DND-41 (cell line): Measurements from ENCODE around the gene NDUFB2.

Experiments
- ATAC-seq: fragments of 200-7000 bp; cut with Tn5 transposase; 3 replicates; pipeline ENCODE4 v1.9.1; 2021; ENCODE audit warnings: low read depth; ENCODE audit not compliant: insufficient read depth
- DNase-seq: peaks from one replicate; pipeline ENCODE4 v3.0.0-alpha.2; 2020
- H2AFZ ChIP-seq: 2 replicates; pipeline ENCODE4 v1.6.0; 2012; ENCODE audit warnings: low read depth, low read length
- H3K27ac ChIP-seq: 2 replicates; pipeline ENCODE4 v1.5.1; 2012; ENCODE audit warnings: low read length, inconsistent platforms
- H3K27me3 ChIP-seq: fragments of 200-600 bp; sonication (generic); 2 replicates; pipeline ENCODE4 v1.6.0; 2012; ENCODE audit warnings: low read length, mild to moderate bottlenecking, inconsistent platforms; ENCODE audit not compliant: insufficient read depth, poor library complexity
- H3K36me3 ChIP-seq: 2 replicates; pipeline ENCODE4 v1.5.1; 2012; ENCODE audit warnings: low read length, inconsistent platforms; ENCODE audit not compliant: insufficient read depth
- H3K4me1 ChIP-seq: 2 replicates; pipeline ENCODE4 v1.5.1; 2012; ENCODE audit warnings: mild to moderate bottlenecking, low read length; ENCODE audit not compliant: insufficient read depth
- H3K4me2 ChIP-seq: 2 replicates; pipeline ENCODE4 v1.6.0; 2012; ENCODE audit warnings: mild to moderate bottlenecking, moderate library complexity, low read length, inconsistent platforms; ENCODE audit not compliant: insufficient read depth
- H3K4me3 ChIP-seq, 2 experiments: fragments of 200-600 bp in 1 of 2; shearing (Covaris generic) in 1 of 2; 2 replicates each; pipeline ENCODE4 v1.5.1; 2012 to 2016; ENCODE audit warnings: inconsistent platforms in 2 of 2, low read length in 2 of 2, mild to moderate bottlenecking in 2 of 2, low read depth in 1 of 2, moderate library complexity in 1 of 2
- H3K79me2 ChIP-seq: 2 replicates; pipeline ENCODE4 v1.6.0; 2012; ENCODE audit warnings: low read length, inconsistent platforms; ENCODE audit not compliant: insufficient read depth
- H3K9ac ChIP-seq: 2 replicates; pipeline ENCODE4 v1.6.0; 2012; ENCODE audit warnings: low read depth, mild to moderate bottlenecking, inconsistent platforms, low read length, moderate library complexity
- H3K9me3 ChIP-seq: 2 replicates; pipeline ENCODE4 v1.5.1; 2012; ENCODE audit warnings: low read length, moderate library complexity, mild to moderate bottlenecking, inconsistent platforms; ENCODE audit not compliant: insufficient read depth, severe bottlenecking
- H4K20me1 ChIP-seq: 2 replicates; pipeline ENCODE4 v1.6.0; 2012; ENCODE audit warnings: low read length; ENCODE audit not compliant: insufficient read depth
- EZH2 ChIP-seq: IDR thresholded peaks from 3 replicates; pipeline ENCODE4 v1.6.1; 2012; ENCODE audit warnings: borderline replicate concordance, low read depth, mild to moderate bottlenecking, moderate library complexity, low read length, inconsistent platforms; ENCODE audit not compliant: severe bottlenecking
- TF ChIP-seq, protein P1 (sequence below): IDR thresholded peaks from 2 replicates; pipeline ENCODE4 v1.5.1; 2012; ENCODE audit warnings: borderline replicate concordance, low read length, moderate library complexity, mild to moderate bottlenecking; ENCODE audit not compliant: poor library complexity, severe bottlenecking; ENCODE audit errors: extremely low read depth

NDUFB2 gene

DNA sequence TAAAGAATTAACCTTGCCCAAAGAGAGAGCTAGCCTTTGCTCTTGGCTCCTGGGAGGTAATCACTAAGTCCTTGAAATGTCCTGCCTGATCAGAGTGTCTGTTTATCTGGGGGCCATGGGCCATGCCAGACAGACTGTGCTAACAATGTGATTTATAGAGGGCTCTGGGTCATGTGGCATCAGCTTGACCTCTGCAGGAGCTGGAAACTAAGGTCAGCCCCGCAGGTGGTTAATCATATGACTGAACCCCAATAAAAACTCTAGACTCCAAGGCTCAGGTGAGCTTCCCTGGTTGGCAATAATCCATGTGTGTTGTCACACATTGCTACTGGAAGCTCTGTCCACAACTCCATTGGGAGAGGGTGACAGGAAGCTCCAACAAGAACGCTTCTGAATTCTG is 47.5 kb downstream of the NDUFB2 start:
- H3K36me3 ChIP-seq, result peaks cover 20% of the 10 kb centered on the region
- H3K4me3 ChIP-seq, result no peak overlapping the region
- H3K79me2 ChIP-seq, result no peaks in the 10 kb centered on the region
- no peak overlapping the region for H3K9ac ChIP-seq
- TF ChIP-seq, protein P1, sequence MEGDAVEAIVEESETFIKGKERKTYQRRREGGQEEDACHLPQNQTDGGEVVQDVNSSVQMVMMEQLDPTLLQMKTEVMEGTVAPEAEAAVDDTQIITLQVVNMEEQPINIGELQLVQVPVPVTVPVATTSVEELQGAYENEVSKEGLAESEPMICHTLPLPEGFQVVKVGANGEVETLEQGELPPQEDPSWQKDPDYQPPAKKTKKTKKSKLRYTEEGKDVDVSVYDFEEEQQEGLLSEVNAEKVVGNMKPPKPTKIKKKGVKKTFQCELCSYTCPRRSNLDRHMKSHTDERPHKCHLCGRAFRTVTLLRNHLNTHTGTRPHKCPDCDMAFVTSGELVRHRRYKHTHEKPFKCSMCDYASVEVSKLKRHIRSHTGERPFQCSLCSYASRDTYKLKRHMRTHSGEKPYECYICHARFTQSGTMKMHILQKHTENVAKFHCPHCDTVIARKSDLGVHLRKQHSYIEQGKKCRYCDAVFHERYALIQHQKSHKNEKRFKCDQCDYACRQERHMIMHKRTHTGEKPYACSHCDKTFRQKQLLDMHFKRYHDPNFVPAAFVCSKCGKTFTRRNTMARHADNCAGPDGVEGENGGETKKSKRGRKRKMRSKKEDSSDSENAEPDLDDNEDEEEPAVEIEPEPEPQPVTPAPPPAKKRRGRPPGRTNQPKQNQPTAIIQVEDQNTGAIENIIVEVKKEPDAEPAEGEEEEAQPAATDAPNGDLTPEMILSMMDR, result no peak
- no peak for TF ChIP-seq EZH2
- DNase-seq (no peak), ATAC-seq (no peak)
- no peaks in the 10 kb centered on the region for H3K4me1 ChIP-seq
- no peaks in the 10 kb centered on the region for H3K27me3 ChIP-seq
- no peak overlapping the region for H2AFZ ChIP-seq
- H3K4me2 ChIP-seq, result no peak overlapping the region
- H4K20me1 ChIP-seq, result no peaks in the 10 kb centered on the region
- H3K9me3 ChIP-seq, result no peaks in the 10 kb centered on the region
- H3K27ac ChIP-seq, result no peak overlapping the region

DNA sequence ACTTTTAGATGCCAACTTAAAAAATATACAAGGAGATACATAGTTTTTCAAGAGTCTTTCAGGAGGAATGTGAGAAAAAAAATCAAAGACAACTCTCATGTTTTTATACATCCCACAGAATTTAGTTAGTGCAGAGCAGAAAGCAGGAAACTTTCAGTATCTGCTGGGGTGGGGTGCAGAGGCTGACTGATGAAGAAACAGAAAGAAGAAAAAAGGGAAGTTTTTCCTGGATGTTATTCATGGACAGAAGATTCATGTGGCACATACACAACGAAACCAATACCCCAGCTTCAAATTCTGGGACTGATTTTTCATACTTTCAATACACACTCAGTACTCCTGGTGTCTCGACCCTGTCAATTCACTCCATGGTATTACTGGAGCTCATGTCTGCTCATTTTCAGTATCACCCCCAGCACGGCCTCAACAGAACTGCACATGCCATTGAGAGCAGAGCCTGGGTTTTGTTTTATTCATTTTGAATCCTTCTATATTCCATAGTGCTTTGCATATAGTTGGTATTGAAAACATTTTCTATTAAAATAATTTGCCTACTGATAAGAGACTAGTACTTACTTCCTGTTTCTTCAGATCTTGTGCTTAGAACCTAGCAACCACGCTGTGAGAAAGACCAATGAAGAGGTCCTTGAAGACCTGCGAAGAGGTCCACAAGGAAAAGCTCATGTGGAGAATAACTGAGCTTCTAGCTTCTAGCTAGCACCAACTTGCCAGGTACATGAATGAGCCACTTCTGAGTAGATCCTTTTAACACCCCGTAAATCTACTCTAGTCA is 49.0 kb downstream of the NDUFB2 start:
- Histone ChIP-seq H2AFZ (no peak overlapping the region), H3K4me2 (no peak overlapping the region), H3K4me1 (no peaks in the 10 kb centered on the region), H3K36me3 (peaks cover 11% of the 10 kb centered on the region), H3K27me3 (no peaks in the 10 kb centered on the region), H4K20me1 (no peaks in the 10 kb centered on the region), H3K9me3 (no peaks in the 10 kb centered on the region), H3K9ac (no peak overlapping the region), H3K79me2 (no peaks in the 10 kb centered on the region), H3K4me3 (no peak overlapping the region), H3K27ac (no peak overlapping the region)
- ATAC-seq (no peak), DNase-seq (no peak)
- TF ChIP-seq EZH2, result no peak
- TF ChIP-seq, protein P1, result no peak

DNA sequence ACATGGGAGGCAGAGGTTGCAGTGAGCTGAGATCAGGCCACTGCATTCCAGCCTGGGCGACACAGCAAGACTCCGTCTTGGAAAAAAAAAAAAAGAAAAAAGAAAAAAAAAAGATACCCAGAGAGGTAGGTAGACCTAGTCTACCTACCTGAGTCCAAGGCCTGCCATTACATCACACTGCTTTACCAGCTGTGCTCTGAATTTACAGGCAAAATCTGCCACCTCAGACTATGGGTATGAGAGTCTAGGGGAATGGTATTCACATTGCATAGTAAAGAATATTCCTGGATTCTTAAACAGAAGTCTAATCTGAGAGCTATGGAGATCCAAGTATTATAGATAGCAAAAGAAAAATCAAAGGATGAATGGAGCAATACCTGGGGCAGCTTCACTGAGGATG is 50.2 kb downstream of the NDUFB2 start:
- no peak for DNase-seq
- peaks cover 11% of the 10 kb centered on the region for H3K36me3 ChIP-seq
- H3K4me2 ChIP-seq, result no peak overlapping the region
- no peak overlapping the region for H3K9ac ChIP-seq
- no peaks in the 10 kb centered on the region for H3K4me1 ChIP-seq
- no peak overlapping the region for H3K4me3 ChIP-seq
- H3K79me2 ChIP-seq, result no peaks in the 10 kb centered on the region
- no peaks in the 10 kb centered on the region for H3K27me3 ChIP-seq
- H3K27ac ChIP-seq, result no peak overlapping the region
- no peaks in the 10 kb centered on the region for H4K20me1 ChIP-seq
- H3K9me3 ChIP-seq, result no peaks in the 10 kb centered on the region
- no peak for ATAC-seq
- no peak for TF ChIP-seq EZH2
- TF ChIP-seq, protein P1, result no peak
- H2AFZ ChIP-seq, result no peak overlapping the region
